WTC11 (cell line): ENCODE measurements around the gene GPR153. TPM values are rescaled to one million over a fixed set of nuclear protein-coding genes. Genes with fewer than 3 reads are reported as not detected.
"Not testable (repeated sequence)": the region's sequence is repeated elsewhere in the genome, so short reads cannot be mapped to it uniquely, and the experiment has no call there.

Source experiments
- ATAC-seq: fragments of 200-7000 bp; cut with Tn5 transposase; 2 replicates; pipeline ENCODE4 v1.10.0; 2021; ENCODE audit warnings: mild to moderate bottlenecking, moderate library complexity
- CTCF ChIA-PET: fragments of 300-600 bp; sonication (Branson Sonifier 250); formaldehyde crosslinking; loops from one replicate; lab custom pipeline; 2021; ENCODE audit warnings: antibody characterized with exemption; lab: Charles Lee
- POLR2A ChIA-PET: fragments of 350-600 bp; sonication (Branson Sonifier 250); formaldehyde crosslinking; loops from one replicate; lab custom pipeline; 2021; ENCODE audit warnings: antibody characterized with exemption; lab: Charles Lee
- DNase-seq: peaks from one replicate; pipeline ENCODE4 v3.0.0; 2021; ENCODE audit warnings: low spot score
- H3K27ac Mint-ChIP-seq: 2 replicates; pipeline ENCODE4 v1.8.0; 2021; ENCODE audit warnings: mixed read lengths
- H3K27me3 Mint-ChIP-seq: 2 replicates; pipeline ENCODE4 v1.8.0; 2021; ENCODE audit warnings: low read depth, mild to moderate bottlenecking, moderate library complexity, mixed read lengths
- H3K36me3 Mint-ChIP-seq: 2 replicates; pipeline ENCODE4 v1.8.0; 2021; ENCODE audit warnings: mixed read lengths
- H3K4me1 Mint-ChIP-seq: 2 replicates; pipeline ENCODE4 v1.8.0; 2022; ENCODE audit warnings: mixed read lengths
- H3K4me3 Mint-ChIP-seq: 2 replicates; pipeline ENCODE4 v1.8.0; 2021; ENCODE audit warnings: mild to moderate bottlenecking, moderate library complexity, mixed read lengths
- H3K9me3 Mint-ChIP-seq: 2 replicates; pipeline ENCODE4 v1.8.0; 2021; ENCODE audit warnings: mixed read lengths
- ESRRA ChIP-seq: sonication (generic); formaldehyde crosslinking; IDR thresholded peaks from 2 replicates; pipeline ENCODE4 v1.8.1; 2022; ENCODE audit warnings: mild to moderate bottlenecking, missing genetic modification reagents, borderline replicate concordance
- FOXP1 ChIP-seq: sonication (generic); formaldehyde crosslinking; IDR thresholded peaks from 2 replicates; pipeline ENCODE4 v1.8.0; 2022; ENCODE audit warnings: missing genetic modification reagents, mild to moderate bottlenecking, moderate library complexity, borderline replicate concordance
- GABPB1 ChIP-seq: sonication (generic); formaldehyde crosslinking; IDR thresholded peaks from 2 replicates; pipeline ENCODE4 v1.8.1; 2023; ENCODE audit warnings: mild to moderate bottlenecking, missing genetic modification reagents
- GTF2I ChIP-seq: fragments of 250-450 bp; sonication (Bioruptor Pico); conservative IDR thresholded peaks from 2 replicates; pipeline ENCODE4 v1.4.0; 2021; ENCODE audit warnings: mild to moderate bottlenecking
- JUN ChIP-seq: sonication (generic); formaldehyde crosslinking; IDR thresholded peaks from 2 replicates; pipeline ENCODE4 v1.8.0; 2023; ENCODE audit warnings: mild to moderate bottlenecking, missing genetic modification reagents
- MXD4 ChIP-seq: fragments of 250-450 bp; sonication (Bioruptor Pico); IDR thresholded peaks from 2 replicates; pipeline ENCODE4 v1.8.0; 2021; ENCODE audit warnings: mild to moderate bottlenecking, moderate library complexity, borderline replicate concordance
- RORB ChIP-seq: fragments of 250-450 bp; sonication (Bioruptor Pico); IDR thresholded peaks from 2 replicates; pipeline ENCODE4 v1.9.0; 2021; ENCODE audit warnings: mild to moderate bottlenecking
- SMAD4 ChIP-seq: sonication (generic); formaldehyde crosslinking; IDR thresholded peaks from 2 replicates; pipeline ENCODE4 v1.8.0; 2022; ENCODE audit warnings: mild to moderate bottlenecking, missing genetic modification reagents
- ZBTB21 ChIP-seq: sonication (generic); formaldehyde crosslinking; IDR thresholded peaks from 2 replicates; pipeline ENCODE4 v1.8.1; 2023; ENCODE audit warnings: mild to moderate bottlenecking, missing genetic modification reagents, borderline replicate concordance
- ZBTB43 ChIP-seq: sonication (generic); formaldehyde crosslinking; IDR thresholded peaks from 2 replicates; pipeline ENCODE4 v1.8.1; 2023; ENCODE audit warnings: mild to moderate bottlenecking, missing genetic modification reagents
- ZNF263 ChIP-seq: sonication (generic); formaldehyde crosslinking; IDR thresholded peaks from 2 replicates; pipeline ENCODE4 v1.8.1; 2022; ENCODE audit warnings: low read depth, mild to moderate bottlenecking, moderate library complexity, missing genetic modification reagents
- ZNF317 ChIP-seq: sonication (generic); formaldehyde crosslinking; IDR thresholded peaks from 2 replicates; pipeline ENCODE4 v1.8.1; 2023; ENCODE audit warnings: low read depth, mild to moderate bottlenecking, moderate library complexity, missing genetic modification reagents, borderline replicate concordance
- ZNF671 ChIP-seq: fragments of 250-450 bp; sonication (Bioruptor Pico); IDR thresholded peaks from 2 replicates; pipeline ENCODE4 v1.8.0; 2021; ENCODE audit warnings: mild to moderate bottlenecking
- ZSCAN18 ChIP-seq: fragments of 250-450 bp; sonication (Bioruptor Pico); IDR thresholded peaks from 2 replicates; pipeline ENCODE4 v2.1.2; 2022; ENCODE audit warnings: mild to moderate bottlenecking, moderate library complexity
- total RNA-seq: library from RNA; stranded (reverse); gene quantifications from 3 replicates; pipeline ENCODE4 v1.2.3, GENCODE V29; 2021
- TF ChIP-seq, protein P1 (sequence below): sonication (generic); formaldehyde crosslinking; conservative IDR thresholded peaks from 2 replicates; pipeline ENCODE4 v1.8.1; 2023; ENCODE audit warnings: mild to moderate bottlenecking, low read depth, missing genetic modification reagents, moderate library complexity
- TF ChIP-seq, protein P2 (sequence below): sonication (generic); formaldehyde crosslinking; IDR thresholded peaks from 2 replicates; pipeline ENCODE4 v1.8.0; 2023; ENCODE audit warnings: missing genetic modification reagents, mild to moderate bottlenecking, borderline replicate concordance
- TF ChIP-seq, protein P3 (sequence below): sonication (generic); formaldehyde crosslinking; IDR thresholded peaks from 2 replicates; pipeline ENCODE4 v1.8.1; 2023; ENCODE audit warnings: mild to moderate bottlenecking, missing genetic modification reagents
- TF ChIP-seq, protein P4 (sequence below): fragments of 200-600 bp; IDR thresholded peaks from 2 replicates; pipeline ENCODE4 v1.8.0; 2022; ENCODE audit warnings: antibody characterized with exemption

The GPR153 gene
- total RNA-seq, 1 experiment from 2014 or later, result 13.4 TPM

DNA sequence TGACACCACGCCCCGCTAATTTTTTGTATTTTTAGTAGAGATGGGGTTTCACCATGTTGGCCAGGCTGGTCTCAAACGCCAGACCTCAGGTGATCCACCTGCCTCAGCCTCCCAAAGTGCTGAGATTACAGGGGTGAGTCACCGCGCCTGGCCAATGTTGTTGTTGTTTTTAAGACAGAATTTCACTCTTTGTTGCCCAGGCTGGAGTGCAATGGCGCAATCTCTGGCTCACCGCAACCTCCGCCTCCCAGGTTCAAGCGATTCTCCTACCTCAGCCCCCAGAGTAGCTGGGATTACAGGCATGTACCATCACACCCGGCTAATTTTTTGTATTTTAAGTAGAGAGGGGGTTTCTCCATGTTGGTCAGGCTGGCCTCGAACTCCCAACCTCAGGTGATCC, 41.3 kb downstream of the GPR153 start:
- CTCF ChIA-PET, result interaction anchor here (3.0 to 5.4 kb wide), 2 partner anchors 9 to 14 kb away, joined by 11 to 39 read pairs; partner anchors contain the start of gene RNF207
- not testable (repeated sequence) for ATAC-seq, H3K27ac Mint-ChIP-seq, DNase-seq, H3K27me3 Mint-ChIP-seq, H3K4me1 Mint-ChIP-seq, H3K9me3 Mint-ChIP-seq, H3K4me3 Mint-ChIP-seq
- POLR2A ChIA-PET, result interaction anchor here (1.3 kb wide), 1 partner anchor 15 kb away, joined by 3 read pairs; no protein-coding TSS in a partner anchor
- peaks cover 20% of the 10 kb centered on the region for H3K36me3 Mint-ChIP-seq

GRCh38 chr1:6218375-6219164, 42.3 kb downstream of the GPR153 start:
- Mint-ChIP-seq H3K27me3 (no peaks in the 10 kb centered on the region), H3K4me1 (no peaks in the 10 kb centered on the region), H3K36me3 (peaks cover 10% of the 10 kb centered on the region), H3K4me3 (no peak overlapping the region), H3K27ac (peak overlapping the region; percentile 90), H3K9me3 (no peaks in the 10 kb centered on the region)
- ChIA-PET CTCF (interaction anchor here (1.5 to 5.4 kb wide), 4 partner anchors 8 to 27 kb away, joined by 8 to 39 read pairs (median 10); partner anchors contain the start of gene RNF207), POLR2A (no interaction called here)
- DNase-seq (no peak), ATAC-seq (no peak)
- TF ChIP-seq, protein P1, sequence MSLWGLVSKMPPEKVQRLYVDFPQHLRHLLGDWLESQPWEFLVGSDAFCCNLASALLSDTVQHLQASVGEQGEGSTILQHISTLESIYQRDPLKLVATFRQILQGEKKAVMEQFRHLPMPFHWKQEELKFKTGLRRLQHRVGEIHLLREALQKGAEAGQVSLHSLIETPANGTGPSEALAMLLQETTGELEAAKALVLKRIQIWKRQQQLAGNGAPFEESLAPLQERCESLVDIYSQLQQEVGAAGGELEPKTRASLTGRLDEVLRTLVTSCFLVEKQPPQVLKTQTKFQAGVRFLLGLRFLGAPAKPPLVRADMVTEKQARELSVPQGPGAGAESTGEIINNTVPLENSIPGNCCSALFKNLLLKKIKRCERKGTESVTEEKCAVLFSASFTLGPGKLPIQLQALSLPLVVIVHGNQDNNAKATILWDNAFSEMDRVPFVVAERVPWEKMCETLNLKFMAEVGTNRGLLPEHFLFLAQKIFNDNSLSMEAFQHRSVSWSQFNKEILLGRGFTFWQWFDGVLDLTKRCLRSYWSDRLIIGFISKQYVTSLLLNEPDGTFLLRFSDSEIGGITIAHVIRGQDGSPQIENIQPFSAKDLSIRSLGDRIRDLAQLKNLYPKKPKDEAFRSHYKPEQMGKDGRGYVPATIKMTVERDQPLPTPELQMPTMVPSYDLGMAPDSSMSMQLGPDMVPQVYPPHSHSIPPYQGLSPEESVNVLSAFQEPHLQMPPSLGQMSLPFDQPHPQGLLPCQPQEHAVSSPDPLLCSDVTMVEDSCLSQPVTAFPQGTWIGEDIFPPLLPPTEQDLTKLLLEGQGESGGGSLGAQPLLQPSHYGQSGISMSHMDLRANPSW, result no peak
- TF ChIP-seq ZNF671 (CRISPR knock-in tag) (no peak), MXD4 (no peak), ESRRA (no peak), ZBTB43 (CRISPR knock-in tag) (no peak), GTF2I (CRISPR knock-in tag) (no peak), ZBTB21 (CRISPR knock-in tag) (no peak), ZSCAN18 (CRISPR knock-in tag) (no peak), ZNF317 (CRISPR knock-in tag) (no peak), SMAD4 (CRISPR knock-in tag) (no peak), JUN (no peak), GABPB1 (CRISPR knock-in tag) (no peak), FOXP1 (CRISPR knock-in tag) (no peak), RORB (CRISPR knock-in tag) (no peak), ZNF263 (no peak)
- TF ChIP-seq, protein P2, sequence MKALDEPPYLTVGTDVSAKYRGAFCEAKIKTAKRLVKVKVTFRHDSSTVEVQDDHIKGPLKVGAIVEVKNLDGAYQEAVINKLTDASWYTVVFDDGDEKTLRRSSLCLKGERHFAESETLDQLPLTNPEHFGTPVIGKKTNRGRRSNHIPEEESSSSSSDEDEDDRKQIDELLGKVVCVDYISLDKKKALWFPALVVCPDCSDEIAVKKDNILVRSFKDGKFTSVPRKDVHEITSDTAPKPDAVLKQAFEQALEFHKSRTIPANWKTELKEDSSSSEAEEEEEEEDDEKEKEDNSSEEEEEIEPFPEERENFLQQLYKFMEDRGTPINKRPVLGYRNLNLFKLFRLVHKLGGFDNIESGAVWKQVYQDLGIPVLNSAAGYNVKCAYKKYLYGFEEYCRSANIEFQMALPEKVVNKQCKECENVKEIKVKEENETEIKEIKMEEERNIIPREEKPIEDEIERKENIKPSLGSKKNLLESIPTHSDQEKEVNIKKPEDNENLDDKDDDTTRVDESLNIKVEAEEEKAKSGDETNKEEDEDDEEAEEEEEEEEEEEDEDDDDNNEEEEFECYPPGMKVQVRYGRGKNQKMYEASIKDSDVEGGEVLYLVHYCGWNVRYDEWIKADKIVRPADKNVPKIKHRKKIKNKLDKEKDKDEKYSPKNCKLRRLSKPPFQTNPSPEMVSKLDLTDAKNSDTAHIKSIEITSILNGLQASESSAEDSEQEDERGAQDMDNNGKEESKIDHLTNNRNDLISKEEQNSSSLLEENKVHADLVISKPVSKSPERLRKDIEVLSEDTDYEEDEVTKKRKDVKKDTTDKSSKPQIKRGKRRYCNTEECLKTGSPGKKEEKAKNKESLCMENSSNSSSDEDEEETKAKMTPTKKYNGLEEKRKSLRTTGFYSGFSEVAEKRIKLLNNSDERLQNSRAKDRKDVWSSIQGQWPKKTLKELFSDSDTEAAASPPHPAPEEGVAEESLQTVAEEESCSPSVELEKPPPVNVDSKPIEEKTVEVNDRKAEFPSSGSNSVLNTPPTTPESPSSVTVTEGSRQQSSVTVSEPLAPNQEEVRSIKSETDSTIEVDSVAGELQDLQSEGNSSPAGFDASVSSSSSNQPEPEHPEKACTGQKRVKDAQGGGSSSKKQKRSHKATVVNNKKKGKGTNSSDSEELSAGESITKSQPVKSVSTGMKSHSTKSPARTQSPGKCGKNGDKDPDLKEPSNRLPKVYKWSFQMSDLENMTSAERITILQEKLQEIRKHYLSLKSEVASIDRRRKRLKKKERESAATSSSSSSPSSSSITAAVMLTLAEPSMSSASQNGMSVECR (CRISPR knock-in tag), result no peak
- TF ChIP-seq, protein P3, sequence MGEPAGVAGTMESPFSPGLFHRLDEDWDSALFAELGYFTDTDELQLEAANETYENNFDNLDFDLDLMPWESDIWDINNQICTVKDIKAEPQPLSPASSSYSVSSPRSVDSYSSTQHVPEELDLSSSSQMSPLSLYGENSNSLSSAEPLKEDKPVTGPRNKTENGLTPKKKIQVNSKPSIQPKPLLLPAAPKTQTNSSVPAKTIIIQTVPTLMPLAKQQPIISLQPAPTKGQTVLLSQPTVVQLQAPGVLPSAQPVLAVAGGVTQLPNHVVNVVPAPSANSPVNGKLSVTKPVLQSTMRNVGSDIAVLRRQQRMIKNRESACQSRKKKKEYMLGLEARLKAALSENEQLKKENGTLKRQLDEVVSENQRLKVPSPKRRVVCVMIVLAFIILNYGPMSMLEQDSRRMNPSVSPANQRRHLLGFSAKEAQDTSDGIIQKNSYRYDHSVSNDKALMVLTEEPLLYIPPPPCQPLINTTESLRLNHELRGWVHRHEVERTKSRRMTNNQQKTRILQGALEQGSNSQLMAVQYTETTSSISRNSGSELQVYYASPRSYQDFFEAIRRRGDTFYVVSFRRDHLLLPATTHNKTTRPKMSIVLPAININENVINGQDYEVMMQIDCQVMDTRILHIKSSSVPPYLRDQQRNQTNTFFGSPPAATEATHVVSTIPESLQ (CRISPR knock-in tag), result no peak
- TF ChIP-seq, protein P4, sequence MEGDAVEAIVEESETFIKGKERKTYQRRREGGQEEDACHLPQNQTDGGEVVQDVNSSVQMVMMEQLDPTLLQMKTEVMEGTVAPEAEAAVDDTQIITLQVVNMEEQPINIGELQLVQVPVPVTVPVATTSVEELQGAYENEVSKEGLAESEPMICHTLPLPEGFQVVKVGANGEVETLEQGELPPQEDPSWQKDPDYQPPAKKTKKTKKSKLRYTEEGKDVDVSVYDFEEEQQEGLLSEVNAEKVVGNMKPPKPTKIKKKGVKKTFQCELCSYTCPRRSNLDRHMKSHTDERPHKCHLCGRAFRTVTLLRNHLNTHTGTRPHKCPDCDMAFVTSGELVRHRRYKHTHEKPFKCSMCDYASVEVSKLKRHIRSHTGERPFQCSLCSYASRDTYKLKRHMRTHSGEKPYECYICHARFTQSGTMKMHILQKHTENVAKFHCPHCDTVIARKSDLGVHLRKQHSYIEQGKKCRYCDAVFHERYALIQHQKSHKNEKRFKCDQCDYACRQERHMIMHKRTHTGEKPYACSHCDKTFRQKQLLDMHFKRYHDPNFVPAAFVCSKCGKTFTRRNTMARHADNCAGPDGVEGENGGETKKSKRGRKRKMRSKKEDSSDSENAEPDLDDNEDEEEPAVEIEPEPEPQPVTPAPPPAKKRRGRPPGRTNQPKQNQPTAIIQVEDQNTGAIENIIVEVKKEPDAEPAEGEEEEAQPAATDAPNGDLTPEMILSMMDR, result no peak
